Loucy (cell line): ENCODE results near the gene CCDC9B.

Experiments
- H2AFZ ChIP-seq: fragments of 200-600 bp; sonication (generic); 2 replicates; pipeline ENCODE4 v1.6.0; 2016; ENCODE audit warnings: antibody characterized with exemption, mild to moderate bottlenecking, low read length, moderate library complexity
- H3F3A ChIP-seq: fragments of 200-600 bp; 2 replicates; pipeline ENCODE4 v1.6.0; 2016; ENCODE audit warnings: antibody characterized with exemption, low read depth, mild to moderate bottlenecking
- H3K27me3 ChIP-seq: fragments of 200-600 bp; sonication (generic); 2 replicates; pipeline ENCODE4 v1.6.1; 2014; ENCODE audit warnings: low read length, mild to moderate bottlenecking; ENCODE audit not compliant: insufficient read depth, poor library complexity, severe bottlenecking
- H3K36me3 ChIP-seq: fragments of 200-600 bp; sonication (generic); 2 replicates; pipeline ENCODE4 v1.6.1; 2016; ENCODE audit warnings: low read length; ENCODE audit not compliant: insufficient read depth
- H3K4me1 ChIP-seq: fragments of 200-600 bp; sonication (generic); 2 replicates; pipeline ENCODE4 v1.5.1; 2014; ENCODE audit warnings: low read length, mild to moderate bottlenecking; ENCODE audit not compliant: insufficient read depth, poor library complexity, severe bottlenecking
- H3K4me2 ChIP-seq: fragments of 200-600 bp; sonication (generic); 2 replicates; pipeline ENCODE4 v1.6.0; 2014; ENCODE audit warnings: antibody characterized with exemption, low read length, low read depth, mild to moderate bottlenecking; ENCODE audit not compliant: poor library complexity, severe bottlenecking
- H3K4me3 ChIP-seq: fragments of 200-600 bp; sonication (generic); 2 replicates; pipeline ENCODE4 v1.5.1; 2014; ENCODE audit warnings: low read length, mild to moderate bottlenecking, mixed read lengths; ENCODE audit not compliant: poor library complexity, severe bottlenecking
- H3K79me2 ChIP-seq: fragments of 200-600 bp; sonication (generic); 2 replicates; pipeline ENCODE4 v1.6.1; 2014; ENCODE audit warnings: low read length; ENCODE audit not compliant: insufficient read depth
- H3K9ac ChIP-seq: fragments of 200-600 bp; sonication (generic); 2 replicates; pipeline ENCODE4 v1.6.0; 2014; ENCODE audit warnings: mild to moderate bottlenecking, low read depth, low read length, moderate library complexity; ENCODE audit not compliant: poor library complexity, severe bottlenecking
- H3K9me2 ChIP-seq: fragments of 200-600 bp; sonication (generic); replicated peaks from 2 replicates; pipeline ENCODE4 v1.6.1; 2016; ENCODE audit warnings: low read depth, low read length, mixed read lengths
- H3K9me3 ChIP-seq: fragments of 200-600 bp; sonication (generic); 2 replicates; pipeline ENCODE4 v1.6.1; 2014; ENCODE audit warnings: mild to moderate bottlenecking, antibody characterized with exemption, low read length, low read depth; ENCODE audit not compliant: insufficient read depth
- H4K20me1 ChIP-seq: fragments of 200-600 bp; sonication (generic); 2 replicates; pipeline ENCODE4 v1.6.0; 2014; ENCODE audit warnings: antibody characterized with exemption, low read length, mild to moderate bottlenecking; ENCODE audit not compliant: insufficient read depth, poor library complexity, severe bottlenecking
- CTCF ChIP-seq: fragments of 200-600 bp; sonication (generic); conservative IDR thresholded peaks from 2 replicates; pipeline ENCODE4 v1.5.1; 2014; ENCODE audit warnings: mild to moderate bottlenecking, antibody characterized with exemption, low read length
- EZH2phosphoT487 ChIP-seq: fragments of 200-600 bp; IDR thresholded peaks from 2 replicates; pipeline ENCODE4 v1.6.1; 2018; ENCODE audit warnings: antibody characterized with exemption, mild to moderate bottlenecking, moderate library complexity, borderline replicate concordance

Gene CCDC9B

GRCh38 chr15:40322531-40323238 lies 18.1 kb downstream of the CCDC9B start:
- no peaks in the 10 kb centered on the region for H3K36me3 ChIP-seq
- H3K27me3 ChIP-seq: no peaks in the 10 kb centered on the region
- H4K20me1 ChIP-seq: peaks cover 13% of the 10 kb centered on the region
- H3F3A ChIP-seq: no peaks in the 10 kb centered on the region
- H3K9ac ChIP-seq: peak overlapping the region; percentile 12
- H3K4me1 ChIP-seq: peaks cover 30% of the 10 kb centered on the region
- peak overlapping the region; percentile 60 for H3K4me3 ChIP-seq
- H3K9me2 ChIP-seq: no peaks in the 10 kb centered on the region
- no peak for TF ChIP-seq EZH2phosphoT487
- TF ChIP-seq CTCF: no peak
- peak overlapping the region; percentile 79 for H3K4me2 ChIP-seq
- peaks cover 39% of the 10 kb centered on the region for H3K79me2 ChIP-seq
- no peak overlapping the region for H2AFZ ChIP-seq
- no peaks in the 10 kb centered on the region for H3K9me3 ChIP-seq

- no peaks in the 10 kb centered on the region for H3F3A ChIP-seq
- no peak overlapping the region for H3K4me3 ChIP-seq
- H3K79me2 ChIP-seq: peaks cover 22% of the 10 kb centered on the region
- H3K27me3 ChIP-seq: no peaks in the 10 kb centered on the region
- peaks cover 13% of the 10 kb centered on the region for H3K4me1 ChIP-seq
- TF ChIP-seq CTCF: peak; percentile 93
- TF ChIP-seq EZH2phosphoT487: no peak
- no peaks in the 10 kb centered on the region for H3K9me2 ChIP-seq
- H3K9ac ChIP-seq: no peak overlapping the region
- no peak overlapping the region for H3K4me2 ChIP-seq
- peaks cover 13% of the 10 kb centered on the region for H4K20me1 ChIP-seq
- H2AFZ ChIP-seq: no peak overlapping the region
- H3K36me3 ChIP-seq: no peaks in the 10 kb centered on the region
- no peaks in the 10 kb centered on the region for H3K9me3 ChIP-seq
Observed at GRCh38 chr15:40320931-40321371, 19.8 kb downstream of the CCDC9B start.

- Histone ChIP-seq H3K9me3 (no peaks in the 10 kb centered on the region), H3K9me2 (no peaks in the 10 kb centered on the region), H3K4me1 (peaks cover 7% of the 10 kb centered on the region), H4K20me1 (peaks cover 9% of the 10 kb centered on the region), H3K4me2 (no peak overlapping the region), H3K36me3 (no peaks in the 10 kb centered on the region), H3K9ac (no peak overlapping the region), H3K79me2 (peaks cover 17% of the 10 kb centered on the region), H3K27me3 (no peaks in the 10 kb centered on the region), H3F3A (no peaks in the 10 kb centered on the region), H3K4me3 (no peak overlapping the region), H2AFZ (no peak overlapping the region)
- no peak for TF ChIP-seq EZH2phosphoT487
- TF ChIP-seq CTCF: no peak
Observed at GRCh38 chr15:40320409-40320808, 20.3 kb downstream of the CCDC9B start.
